ENCODE data around the gene CHMP3.

Gene CHMP3

GRCh38 chr2:86488561-86489250, 74.5 kb downstream of the CHMP3 start:
- H3K4me1 ChIP-seq (ENCODE audit: control insufficient read depth, insufficient read depth, low read length, poor library complexity, severe bottlenecking) = no peaks in the 10 kb centered on the region
- H3K4me3 ChIP-seq (ENCODE audit: extremely low read depth, insufficient read depth, low read length, poor library complexity, severe bottlenecking) = no peak overlapping the region
- H3K9me3 ChIP-seq (ENCODE audit: control insufficient read depth, low read length) = no peaks in the 10 kb centered on the region
- H3K36me3 ChIP-seq (ENCODE audit: control insufficient read depth, insufficient read depth, low read length) = peaks cover 98% of the 10 kb centered on the region
- H3K27ac ChIP-seq (ENCODE audit: low read depth, low read length, severe bottlenecking) = no peak overlapping the region
- 88 to 94% methylated on average over 2 to 4 of the region's 7 CpGs for WGBS, 2 experiments (ENCODE audit: insufficient coverage in 2 of 2)

DNA sequence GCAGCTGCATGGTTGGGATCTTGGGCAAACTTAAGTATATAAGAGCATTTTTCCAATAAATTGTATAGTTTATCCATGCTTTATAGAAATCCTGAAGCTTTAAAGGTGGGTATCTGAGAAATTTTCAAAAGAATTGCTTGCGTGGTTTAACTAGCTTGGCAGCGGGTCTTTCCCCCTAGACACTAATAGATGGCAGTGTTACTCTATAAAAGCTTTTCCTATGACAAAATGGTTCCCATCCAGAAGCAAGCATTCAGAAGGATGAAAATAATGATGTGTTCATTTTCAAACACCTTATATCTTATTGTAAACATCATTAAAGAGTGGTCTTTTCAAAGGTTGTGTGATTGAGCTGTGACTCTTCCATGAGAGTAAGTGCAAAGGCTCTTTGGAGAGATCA, 76.2 kb downstream of the CHMP3 start:
- Histone ChIP-seq H3K36me3 (ENCODE audit: control insufficient read depth, insufficient read depth, low read length) (peaks cover 98% of the 10 kb centered on the region), H3K27ac (ENCODE audit: low read depth, low read length, severe bottlenecking) (no peak overlapping the region), H3K4me1 (ENCODE audit: control insufficient read depth, insufficient read depth, low read length, poor library complexity, severe bottlenecking) (no peaks in the 10 kb centered on the region), H3K4me3 (ENCODE audit: extremely low read depth, insufficient read depth, low read length, poor library complexity, severe bottlenecking) (no peak overlapping the region), H3K9me3 (ENCODE audit: control insufficient read depth, low read length) (no peaks in the 10 kb centered on the region)
- WGBS, 2 experiments (ENCODE audit: insufficient coverage in 2 of 2) = no CpG with 5 or more reads among the region's 2 CpGs

- Histone ChIP-seq H3K27ac (ENCODE audit: low read depth, low read length, severe bottlenecking) (no peak overlapping the region), H3K9me3 (ENCODE audit: control insufficient read depth, low read length) (no peaks in the 10 kb centered on the region), H3K4me3 (ENCODE audit: extremely low read depth, insufficient read depth, low read length, poor library complexity, severe bottlenecking) (no peak overlapping the region), H3K4me1 (ENCODE audit: control insufficient read depth, insufficient read depth, low read length, poor library complexity, severe bottlenecking) (no peaks in the 10 kb centered on the region), H3K36me3 (ENCODE audit: control insufficient read depth, insufficient read depth, low read length) (peaks cover 97% of the 10 kb centered on the region)
- 91 to 100% methylated on average over 1 of the region's 3 CpGs for WGBS, 2 experiments (ENCODE audit: insufficient coverage in 2 of 2)
These were observed 77.4 kb downstream of the CHMP3 start for GRCh38 chr2:86485802-86486201.

GRCh38 chr2:86485103-86485502, 78.1 kb downstream of the CHMP3 start:
- H3K9me3 ChIP-seq (ENCODE audit: control insufficient read depth, low read length) = no peaks in the 10 kb centered on the region
- H3K4me1 ChIP-seq (ENCODE audit: control insufficient read depth, insufficient read depth, low read length, poor library complexity, severe bottlenecking) = no peaks in the 10 kb centered on the region
- H3K36me3 ChIP-seq (ENCODE audit: control insufficient read depth, insufficient read depth, low read length) = peaks cover 97% of the 10 kb centered on the region
- H3K4me3 ChIP-seq (ENCODE audit: extremely low read depth, insufficient read depth, low read length, poor library complexity, severe bottlenecking) = no peak overlapping the region
- H3K27ac ChIP-seq (ENCODE audit: low read depth, low read length, severe bottlenecking) = no peak overlapping the region

GRCh38 chr2:86484385-86484784, 78.9 kb downstream of the CHMP3 start:
- Histone ChIP-seq H3K9me3 (ENCODE audit: control insufficient read depth, low read length) (no peaks in the 10 kb centered on the region), H3K27ac (ENCODE audit: low read depth, low read length, severe bottlenecking) (no peak overlapping the region), H3K4me3 (ENCODE audit: extremely low read depth, insufficient read depth, low read length, poor library complexity, severe bottlenecking) (no peak overlapping the region), H3K4me1 (ENCODE audit: control insufficient read depth, insufficient read depth, low read length, poor library complexity, severe bottlenecking) (no peaks in the 10 kb centered on the region), H3K36me3 (ENCODE audit: control insufficient read depth, insufficient read depth, low read length) (peaks cover 97% of the 10 kb centered on the region)
- WGBS, 2 experiments (ENCODE audit: insufficient coverage in 2 of 2) = 100% methylated on average over 1 to 3 of the region's 3 CpGs

GRCh38 chr2:86482034-86482433, 81.2 kb downstream of the CHMP3 start:
- Histone ChIP-seq H3K9me3 (ENCODE audit: control insufficient read depth, low read length) (no peaks in the 10 kb centered on the region), H3K36me3 (ENCODE audit: control insufficient read depth, insufficient read depth, low read length) (peaks cover 97% of the 10 kb centered on the region), H3K27ac (ENCODE audit: low read depth, low read length, severe bottlenecking) (no peak overlapping the region), H3K4me3 (ENCODE audit: extremely low read depth, insufficient read depth, low read length, poor library complexity, severe bottlenecking) (no peak overlapping the region), H3K4me1 (ENCODE audit: control insufficient read depth, insufficient read depth, low read length, poor library complexity, severe bottlenecking) (no peaks in the 10 kb centered on the region)
- 90 to 92% methylated on average over 2 of the region's 3 CpGs for WGBS, 2 experiments (ENCODE audit: insufficient coverage in 2 of 2)

DNA sequence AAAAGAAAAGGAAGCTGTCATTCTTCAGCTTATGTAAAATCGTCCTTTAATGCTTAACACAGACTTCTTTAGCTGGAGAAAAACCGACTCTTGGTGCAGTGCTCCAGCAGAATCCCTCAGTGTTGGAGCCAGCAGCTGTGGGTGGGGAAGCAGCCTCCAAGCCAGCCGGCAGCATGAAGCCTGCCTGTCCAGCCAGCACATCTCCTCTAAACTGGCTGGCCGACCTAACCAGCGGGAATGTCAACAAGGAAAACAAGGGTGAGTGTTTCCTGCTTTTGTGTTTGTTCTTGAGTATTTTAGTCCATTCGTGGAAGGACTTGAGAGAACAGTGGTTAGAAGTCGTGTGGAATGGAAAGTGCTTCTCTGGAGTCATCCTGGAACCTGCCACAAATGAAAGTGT, 83.1 kb downstream of the CHMP3 start:
- H3K36me3 ChIP-seq (ENCODE audit: control insufficient read depth, insufficient read depth, low read length) = peaks cover 88% of the 10 kb centered on the region
- H3K4me1 ChIP-seq (ENCODE audit: control insufficient read depth, insufficient read depth, low read length, poor library complexity, severe bottlenecking) = no peaks in the 10 kb centered on the region
- whole genome bisulfite sequencing, 2 experiments (ENCODE audit: insufficient coverage in 2 of 2) = 78 to 94% methylated on average over 5 of the region's 7 CpGs

GRCh38 chr2:86477349-86477748, 85.9 kb downstream of the CHMP3 start:
- Histone ChIP-seq H3K4me1 (ENCODE audit: control insufficient read depth, insufficient read depth, low read length, poor library complexity, severe bottlenecking) (no peaks in the 10 kb centered on the region), H3K36me3 (ENCODE audit: control insufficient read depth, insufficient read depth, low read length) (peaks cover 88% of the 10 kb centered on the region), H3K9me3 (ENCODE audit: control insufficient read depth, low read length) (no peaks in the 10 kb centered on the region), H3K27ac (ENCODE audit: low read depth, low read length, severe bottlenecking) (no peak overlapping the region), H3K4me3 (ENCODE audit: extremely low read depth, insufficient read depth, low read length, poor library complexity, severe bottlenecking) (no peak overlapping the region)

More for the DNA sequence above, 83.1 kb downstream of the CHMP3 start:
- Histone ChIP-seq H3K4me3 (ENCODE audit: extremely low read depth, insufficient read depth, low read length, poor library complexity, severe bottlenecking) (no peak overlapping the region), H3K9me3 (ENCODE audit: control insufficient read depth, low read length) (no peaks in the 10 kb centered on the region), H3K27ac (ENCODE audit: low read depth, low read length, severe bottlenecking) (no peak overlapping the region)

DNA sequence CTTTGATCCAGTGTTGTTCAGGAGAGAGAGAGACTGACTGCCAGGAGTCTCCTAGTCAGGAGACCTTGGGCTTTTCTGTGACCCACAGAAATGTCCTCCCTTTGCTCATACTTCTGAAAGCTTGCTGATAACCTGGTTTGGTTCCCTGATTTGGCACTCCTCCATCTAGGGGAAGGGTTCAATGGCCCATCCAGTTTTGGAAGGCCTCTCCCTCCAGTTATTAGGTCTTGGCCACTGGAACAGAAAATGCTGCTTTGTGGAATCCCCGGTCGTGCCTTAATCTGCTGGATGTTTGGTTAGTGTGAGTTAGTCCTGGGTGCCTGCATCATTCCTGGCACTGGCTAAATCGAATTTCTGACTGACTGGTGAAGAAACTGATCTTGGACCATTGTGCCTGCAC, 86.3 kb downstream of the CHMP3 start:
- peaks cover 85% of the 10 kb centered on the region for H3K36me3 ChIP-seq (ENCODE audit: control insufficient read depth, insufficient read depth, low read length)
- H3K4me3 ChIP-seq (ENCODE audit: extremely low read depth, insufficient read depth, low read length, poor library complexity, severe bottlenecking) = no peak overlapping the region
- H3K4me1 ChIP-seq (ENCODE audit: control insufficient read depth, insufficient read depth, low read length, poor library complexity, severe bottlenecking) = no peaks in the 10 kb centered on the region
- H3K9me3 ChIP-seq (ENCODE audit: control insufficient read depth, low read length) = no peaks in the 10 kb centered on the region
- 71 to 96% methylated on average over 1 to 3 of the region's 3 CpGs for WGBS, 2 experiments (ENCODE audit: insufficient coverage in 2 of 2)
- H3K27ac ChIP-seq (ENCODE audit: low read depth, low read length, severe bottlenecking) = no peak overlapping the region

GRCh38 chr2:86476092-86476491, 87.2 kb downstream of the CHMP3 start:
- no peak overlapping the region for H3K27ac ChIP-seq (ENCODE audit: low read depth, low read length, severe bottlenecking)
- H3K4me3 ChIP-seq (ENCODE audit: extremely low read depth, insufficient read depth, low read length, poor library complexity, severe bottlenecking) = no peak overlapping the region
- no peaks in the 10 kb centered on the region for H3K4me1 ChIP-seq (ENCODE audit: control insufficient read depth, insufficient read depth, low read length, poor library complexity, severe bottlenecking)
- peaks cover 81% of the 10 kb centered on the region for H3K36me3 ChIP-seq (ENCODE audit: control insufficient read depth, insufficient read depth, low read length)
- H3K9me3 ChIP-seq (ENCODE audit: control insufficient read depth, low read length) = no peaks in the 10 kb centered on the region

DNA sequence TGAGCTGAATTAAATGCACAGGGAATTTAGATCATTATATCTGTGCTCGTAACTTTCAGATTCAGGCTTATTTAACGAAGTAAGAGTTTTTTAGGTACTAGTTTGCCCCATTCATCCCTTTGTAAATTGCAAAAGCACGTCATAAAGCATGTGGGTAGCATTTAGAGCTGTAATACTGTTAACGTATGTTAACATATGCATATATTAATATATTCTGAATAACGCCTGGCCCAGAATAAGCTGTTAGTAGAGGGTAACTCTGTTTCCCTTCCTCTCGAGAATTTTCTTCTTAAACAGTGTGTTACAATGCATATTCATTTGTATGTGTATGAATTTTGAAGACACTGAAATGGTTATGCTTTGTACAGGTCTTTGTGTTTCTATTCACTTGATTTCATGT, 91.6 kb downstream of the CHMP3 start:
- Histone ChIP-seq H3K4me1 (ENCODE audit: control insufficient read depth, insufficient read depth, low read length, poor library complexity, severe bottlenecking) (no peaks in the 10 kb centered on the region), H3K36me3 (ENCODE audit: control insufficient read depth, insufficient read depth, low read length) (peaks cover 80% of the 10 kb centered on the region), H3K27ac (ENCODE audit: low read depth, low read length, severe bottlenecking) (no peak overlapping the region), H3K4me3 (ENCODE audit: extremely low read depth, insufficient read depth, low read length, poor library complexity, severe bottlenecking) (no peak overlapping the region), H3K9me3 (ENCODE audit: control insufficient read depth, low read length) (no peaks in the 10 kb centered on the region)
- WGBS, 2 experiments (ENCODE audit: insufficient coverage in 2 of 2) = 100% methylated on average over 1 of the region's 6 CpGs

Data from mesodermal cell (in vitro differentiated cells).